PFSK-1 (cell line): ENCODE data around the gene ACADVL.
A peak's percentile ranks its signal among the peaks of the same experiment; 100 is the strongest.

Experiments used
- FOXP2 ChIP-seq: optimal IDR thresholded peaks from 2 replicates; pipeline ENCODE3; 2011; ENCODE audit warnings: borderline replicate concordance, control low read depth, inconsistent platforms; ENCODE audit not compliant: insufficient read depth; ENCODE audit errors: extremely low read length, extremely low read depth
- POLR2AphosphoS5 ChIP-seq: IDR thresholded peaks from 2 replicates; pipeline ENCODE4 v1.6.1; 2012; ENCODE audit warnings: low read depth, mild to moderate bottlenecking, control low read depth, low read length, moderate library complexity
- SIN3A ChIP-seq: IDR thresholded peaks from 2 replicates; pipeline ENCODE4 v1.6.1; 2012; ENCODE audit warnings: mild to moderate bottlenecking, low read length, moderate library complexity, borderline replicate concordance; ENCODE audit not compliant: insufficient read depth
- TAF1 ChIP-seq: IDR thresholded peaks from 2 replicates; pipeline ENCODE4 v1.6.1; 2012; ENCODE audit warnings: low read length, control low read depth, borderline replicate concordance; ENCODE audit not compliant: insufficient read depth
- TF ChIP-seq, protein P1 (sequence below), 2 experiments: IDR thresholded peaks; 2 replicates each; pipeline versions ENCODE4 v1.6.1 to v1.8.0; 2011 to 2012; ENCODE audit warnings: low read depth in 2 of 2, low read length in 2 of 2, control low read depth in 1 of 2, inconsistent platforms in 1 of 2, mild to moderate bottlenecking in 1 of 2, moderate library complexity in 1 of 2; ENCODE audit not compliant: insufficient read depth in 1 of 2

The ACADVL gene

DNA sequence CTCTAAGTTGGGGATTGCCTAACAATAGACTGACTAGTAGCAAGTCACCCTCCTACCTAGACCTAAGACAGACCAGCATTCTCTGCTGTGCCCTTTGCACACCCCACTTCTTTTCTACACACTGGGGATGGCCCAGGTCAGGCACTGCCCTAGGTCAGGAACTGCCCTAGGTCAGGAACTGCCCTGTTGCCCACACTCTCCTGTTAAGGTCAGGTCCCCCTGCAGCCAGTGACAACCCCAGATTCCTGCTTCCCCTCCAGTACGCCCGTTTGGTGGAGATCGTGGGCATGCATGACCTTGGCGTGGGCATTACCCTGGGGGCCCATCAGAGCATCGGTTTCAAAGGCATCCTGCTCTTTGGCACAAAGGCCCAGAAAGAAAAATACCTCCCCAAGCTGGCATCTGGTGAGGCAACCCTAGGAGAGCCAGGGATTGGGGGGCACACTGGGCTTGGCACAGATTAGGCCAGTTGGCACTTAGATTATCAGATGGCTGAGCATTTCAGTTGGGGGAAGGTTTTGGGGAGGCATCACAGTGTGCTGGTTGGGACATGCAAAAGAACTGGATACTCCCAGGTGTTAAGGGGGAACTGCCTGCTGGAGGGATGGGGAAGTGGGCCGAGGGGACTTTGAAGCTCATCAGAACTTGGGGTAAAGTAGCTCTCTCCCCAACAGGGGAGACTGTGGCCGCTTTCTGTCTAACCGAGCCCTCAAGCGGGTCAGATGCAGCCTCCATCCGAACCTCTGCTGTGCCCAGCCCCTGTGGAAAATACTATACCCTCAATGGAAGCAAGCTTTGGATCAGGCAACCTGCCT is 1.7 kb downstream of the ACADVL start:
- no peak for TF ChIP-seq SIN3A
- TF ChIP-seq POLR2AphosphoS5: no peak
- TF ChIP-seq FOXP2: no peak
- no peak for TF ChIP-seq TAF1

DNA sequence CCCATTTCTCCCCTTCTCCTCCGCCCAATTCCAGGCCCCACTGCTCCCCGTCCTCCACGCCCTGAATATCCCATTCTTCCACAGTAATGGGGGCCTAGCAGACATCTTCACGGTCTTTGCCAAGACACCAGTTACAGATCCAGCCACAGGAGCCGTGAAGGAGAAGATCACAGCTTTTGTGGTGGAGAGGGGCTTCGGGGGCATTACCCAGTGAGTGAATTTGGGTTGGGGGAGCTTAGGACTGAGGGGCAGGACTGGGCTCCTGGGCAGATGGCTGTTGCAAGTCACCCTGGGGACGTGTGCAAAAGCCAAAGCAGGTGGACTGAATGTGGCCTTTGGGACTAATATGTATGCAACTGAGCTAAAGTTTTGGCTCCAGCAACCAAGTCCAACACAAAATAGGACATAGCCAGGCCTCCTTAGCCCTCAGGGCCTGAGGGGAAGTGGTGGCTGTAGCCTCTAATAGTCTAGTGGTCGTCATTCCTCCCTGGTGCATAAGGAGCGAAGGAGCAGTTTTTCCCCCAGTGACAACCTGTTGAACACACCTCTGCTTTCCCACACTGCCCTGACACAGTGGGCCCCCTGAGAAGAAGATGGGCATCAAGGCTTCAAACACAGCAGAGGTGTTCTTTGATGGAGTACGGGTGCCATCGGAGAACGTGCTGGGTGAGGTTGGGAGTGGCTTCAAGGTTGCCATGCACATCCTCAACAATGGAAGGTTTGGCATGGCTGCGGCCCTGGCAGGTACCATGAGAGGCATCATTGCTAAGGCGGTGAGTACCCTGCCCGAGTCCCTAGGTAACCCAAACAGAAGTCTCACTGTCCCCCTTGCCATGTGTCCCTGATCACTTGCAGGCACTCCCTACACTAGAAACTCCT is 2.6 kb downstream of the ACADVL start:
- TF ChIP-seq POLR2AphosphoS5: peak; percentile 66
- TF ChIP-seq, protein P1, sequence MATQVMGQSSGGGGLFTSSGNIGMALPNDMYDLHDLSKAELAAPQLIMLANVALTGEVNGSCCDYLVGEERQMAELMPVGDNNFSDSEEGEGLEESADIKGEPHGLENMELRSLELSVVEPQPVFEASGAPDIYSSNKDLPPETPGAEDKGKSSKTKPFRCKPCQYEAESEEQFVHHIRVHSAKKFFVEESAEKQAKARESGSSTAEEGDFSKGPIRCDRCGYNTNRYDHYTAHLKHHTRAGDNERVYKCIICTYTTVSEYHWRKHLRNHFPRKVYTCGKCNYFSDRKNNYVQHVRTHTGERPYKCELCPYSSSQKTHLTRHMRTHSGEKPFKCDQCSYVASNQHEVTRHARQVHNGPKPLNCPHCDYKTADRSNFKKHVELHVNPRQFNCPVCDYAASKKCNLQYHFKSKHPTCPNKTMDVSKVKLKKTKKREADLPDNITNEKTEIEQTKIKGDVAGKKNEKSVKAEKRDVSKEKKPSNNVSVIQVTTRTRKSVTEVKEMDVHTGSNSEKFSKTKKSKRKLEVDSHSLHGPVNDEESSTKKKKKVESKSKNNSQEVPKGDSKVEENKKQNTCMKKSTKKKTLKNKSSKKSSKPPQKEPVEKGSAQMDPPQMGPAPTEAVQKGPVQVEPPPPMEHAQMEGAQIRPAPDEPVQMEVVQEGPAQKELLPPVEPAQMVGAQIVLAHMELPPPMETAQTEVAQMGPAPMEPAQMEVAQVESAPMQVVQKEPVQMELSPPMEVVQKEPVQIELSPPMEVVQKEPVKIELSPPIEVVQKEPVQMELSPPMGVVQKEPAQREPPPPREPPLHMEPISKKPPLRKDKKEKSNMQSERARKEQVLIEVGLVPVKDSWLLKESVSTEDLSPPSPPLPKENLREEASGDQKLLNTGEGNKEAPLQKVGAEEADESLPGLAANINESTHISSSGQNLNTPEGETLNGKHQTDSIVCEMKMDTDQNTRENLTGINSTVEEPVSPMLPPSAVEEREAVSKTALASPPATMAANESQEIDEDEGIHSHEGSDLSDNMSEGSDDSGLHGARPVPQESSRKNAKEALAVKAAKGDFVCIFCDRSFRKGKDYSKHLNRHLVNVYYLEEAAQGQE (IDR thresholded peaks at IDR 0.05; ENCODE audit: insufficient read depth in 1 of 2, low read depth in 2 of 2, low read length in 2 of 2): no peak

- TF ChIP-seq SIN3A (no peak), POLR2AphosphoS5 (peak; percentile 42; the same call in 1 of the 2 replicates), TAF1 (no peak)
These were observed 3.2 kb downstream of the ACADVL start for GRCh38 chr17:7222972-7223292.

DNA sequence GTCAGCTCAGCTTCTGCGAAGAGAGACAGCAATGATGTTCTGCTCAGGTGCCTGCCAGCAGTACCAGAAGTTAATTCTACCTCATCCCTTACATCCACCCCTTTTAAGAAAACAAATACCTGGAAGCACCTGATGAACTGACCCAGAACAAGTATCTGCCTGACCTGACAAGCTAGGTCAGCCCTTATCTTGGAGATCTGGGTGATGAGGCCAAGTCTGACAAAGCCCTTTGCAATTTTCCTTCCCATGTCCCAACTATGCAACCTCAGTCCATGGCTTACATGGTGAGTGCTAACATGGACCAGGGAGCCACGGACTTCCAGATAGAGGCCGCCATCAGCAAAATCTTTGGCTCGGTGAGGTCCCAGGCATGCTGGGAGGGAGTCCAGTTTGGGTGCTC is 3.6 kb downstream of the ACADVL start:
- no peak for TF ChIP-seq SIN3A

DNA sequence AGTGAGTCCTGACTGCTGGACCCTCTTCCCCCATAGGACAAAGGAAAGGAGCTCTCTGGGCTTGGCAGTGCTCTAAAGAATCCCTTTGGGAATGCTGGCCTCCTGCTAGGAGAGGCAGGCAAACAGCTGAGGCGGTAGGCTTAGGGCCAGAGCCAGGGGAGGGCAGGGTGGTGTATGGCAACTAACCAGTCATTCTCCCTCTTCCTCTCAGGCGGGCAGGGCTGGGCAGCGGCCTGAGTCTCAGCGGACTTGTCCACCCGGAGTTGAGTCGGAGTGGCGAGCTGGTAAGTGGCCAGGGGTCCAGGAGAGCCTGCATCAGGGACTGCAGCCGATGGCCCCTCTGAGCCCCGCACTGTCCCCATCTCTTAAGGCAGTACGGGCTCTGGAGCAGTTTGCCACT is 4.4 kb downstream of the ACADVL start:
- TF ChIP-seq SIN3A (no peak), FOXP2 (no peak), POLR2AphosphoS5 (no peak; the same call in 1 of the 2 replicates), TAF1 (no peak)
- TF ChIP-seq, protein P1 (IDR thresholded peaks at IDR 0.05; ENCODE audit: insufficient read depth in 1 of 2, low read depth in 2 of 2, low read length in 2 of 2): no peak

- TF ChIP-seq SIN3A: no peak
- TF ChIP-seq, protein P1 (IDR thresholded peaks at IDR 0.05; ENCODE audit: insufficient read depth in 1 of 2, low read depth in 2 of 2, low read length in 2 of 2): no peak
- TF ChIP-seq TAF1: no peak
- no peak for TF ChIP-seq FOXP2
- no peak; the same call in 1 of the 2 replicates for TF ChIP-seq POLR2AphosphoS5
These were observed 4.9 kb downstream of the ACADVL start for GRCh38 chr17:7224661-7225111.
